HCT116 (cell line): ENCODE data around the gene HDAC8. TPM values are rescaled to one million over a fixed set of nuclear protein-coding genes. Genes with fewer than 3 reads are reported as not detected.

Experiments used
- ATAC-seq: fragments of 200-7000 bp; cut with Tn5 transposase; 2 replicates; pipeline ENCODE4 v1.9.1; 2020; ENCODE audit warnings: mild to moderate bottlenecking, moderate library complexity
- BruUV-seq: library from RNA; stranded (reverse); fragments of 400-500 nt; replicated peaks from 2 replicates; lab custom pipeline; 2021; lab: Mats Ljungman, UMichigan
- CTCF ChIA-PET: fragments of 300-600 bp; sonication (Branson Sonifier 250); formaldehyde crosslinking; loops from one replicate; lab custom pipeline; 2021; ENCODE audit warnings: antibody characterized with exemption; lab: Charles Lee
- POLR2A ChIA-PET: fragments of 300-600, 350-600 bp; sonication (Branson Sonifier 250); formaldehyde crosslinking; loops from one replicate; lab custom pipeline; 2021; ENCODE audit warnings: antibody characterized with exemption; lab: Charles Lee
- RAD21 ChIA-PET, 2 experiments: fragments of 300-600 bp; sonication (Branson Sonifier 250); formaldehyde crosslinking; loops; one replicate each; lab custom pipeline; 2023; ENCODE audit warnings: low total read pairs in 2 of 2; ENCODE audit not compliant: uncharacterized antibody in 2 of 2, unreplicated experiment in 2 of 2, low non-redundant PET in 1 of 2; lab: Charles Lee
- DNase-seq: peaks from one replicate; pipeline ENCODE4 v3.0.0-alpha.2; 2010; ENCODE audit warnings: low read depth, low spot score
- H2AFZ ChIP-seq: fragments of 200-600 bp; shearing (Covaris generic), sonication (generic); 2 replicates; pipeline ENCODE4 v1.6.1; 2017; ENCODE audit warnings: low read depth, mixed run types, mixed read lengths, antibody characterized with exemption, low read length; ENCODE audit not compliant: poor library complexity, severe bottlenecking
- H3K27ac ChIP-seq: 2 replicates; pipeline ENCODE4 v1.5.1; 2012; ENCODE audit warnings: low read depth, low read length
- H3K27me3 ChIP-seq: fragments of 200-600 bp; sonication (generic); 2 replicates; pipeline ENCODE4 v1.6.1; 2016; ENCODE audit warnings: mixed run types, low read length, mixed read lengths; ENCODE audit not compliant: insufficient read depth
- H3K36me3 ChIP-seq, 2 experiments: fragments of 200-500 bp in 1 of 2; fragments of 200-600 bp in 1 of 2; sonication (Bioruptor generic) in 1 of 2; sonication (generic) in 1 of 2; 2 replicates each; pipeline versions ENCODE4 v1.5.1 to v1.6.1; 2014 to 2016; ENCODE audit warnings: low read length in 2 of 2, inconsistent platforms in 1 of 2, mixed read lengths in 1 of 2, mixed run types in 1 of 2; ENCODE audit not compliant: insufficient read depth in 2 of 2, control insufficient read depth in 1 of 2
- H3K4me1 ChIP-seq, 2 experiments: fragments of 200-600 bp in 1 of 2; sonication (generic) in 1 of 2; 2 replicates each; pipeline versions ENCODE4 v1.5.1 to v1.6.1; 2012 to 2017; ENCODE audit warnings: low read length in 2 of 2, inconsistent platforms in 1 of 2, mild to moderate bottlenecking in 1 of 2, mixed read lengths in 1 of 2, mixed run types in 1 of 2, moderate library complexity in 1 of 2; ENCODE audit not compliant: insufficient read depth in 2 of 2, control insufficient read depth in 1 of 2
- H3K4me2 ChIP-seq: fragments of 200-600 bp; sonication (generic); 2 replicates; pipeline ENCODE4 v1.6.1; 2017; ENCODE audit warnings: mixed run types, low read length, mixed read lengths
- H3K4me3 ChIP-seq, 2 experiments: fragments of 200-600 bp in 1 of 2; sonication (generic) in 1 of 2; replicated peaks in 1 of 2; 2 replicates each; pipeline ENCODE4 v1.5.1; 2011 to 2016; ENCODE audit warnings: low read length in 2 of 2, control low read depth in 1 of 2, low read depth in 1 of 2, mild to moderate bottlenecking in 1 of 2, mixed read lengths in 1 of 2, mixed run types in 1 of 2
- H3K79me2 ChIP-seq: fragments of 200-600 bp; sonication (generic); 2 replicates; pipeline ENCODE4 v1.6.1; 2017; ENCODE audit warnings: mild to moderate bottlenecking, mixed run types, low read length, moderate library complexity, mixed read lengths; ENCODE audit not compliant: insufficient read depth
- H3K9ac ChIP-seq: fragments of 200-600 bp; sonication (generic); 2 replicates; pipeline ENCODE4 v1.6.1; 2016; ENCODE audit warnings: low read length, mixed read lengths
- H3K9me2 ChIP-seq: fragments of 200-600 bp; sonication (generic), shearing (Covaris generic); 2 replicates; pipeline ENCODE4 v1.6.1; 2017; ENCODE audit warnings: mixed run types, mild to moderate bottlenecking, moderate library complexity; ENCODE audit not compliant: insufficient read depth
- H3K9me3 ChIP-seq, 2 experiments: fragments of 200-500 bp in 1 of 2; fragments of 200-600 bp in 1 of 2; sonication (Bioruptor generic) in 1 of 2; sonication (generic) in 1 of 2; 2 replicates each; pipeline ENCODE4 v1.6.1; 2014 to 2017; ENCODE audit warnings: low read length in 2 of 2, mixed read lengths in 2 of 2, inconsistent platforms in 1 of 2, low read depth in 1 of 2, mild to moderate bottlenecking in 1 of 2, mixed run types in 1 of 2, moderate library complexity in 1 of 2; ENCODE audit not compliant: control insufficient read depth in 1 of 2, insufficient read depth in 1 of 2
- H4K20me1 ChIP-seq: fragments of 200-600 bp; sonication (generic), shearing (Covaris generic); 2 replicates; pipeline ENCODE4 v1.6.1; 2017; ENCODE audit warnings: mixed run types, mild to moderate bottlenecking, moderate library complexity; ENCODE audit not compliant: insufficient read depth
- ATF3 ChIP-seq: IDR thresholded peaks from 2 replicates; pipeline ENCODE4 v1.6.1; 2012
- CBX3 ChIP-seq: IDR thresholded peaks from 2 replicates; pipeline ENCODE4 v1.6.1; 2012; ENCODE audit warnings: low read depth
- CEBPB ChIP-seq: IDR thresholded peaks from 2 replicates; pipeline ENCODE4 v1.6.1; 2012; ENCODE audit warnings: low read depth
- EGR1 ChIP-seq: IDR thresholded peaks from 2 replicates; pipeline ENCODE4 v1.6.1; 2012; ENCODE audit warnings: low read depth
- ELF1 ChIP-seq: IDR thresholded peaks from 2 replicates; pipeline ENCODE4 v1.6.1; 2012; ENCODE audit warnings: low read depth, borderline replicate concordance
- EZH2phosphoT487 ChIP-seq: fragments of 200-600 bp; IDR thresholded peaks from 2 replicates; pipeline ENCODE4 v1.6.1; 2018; ENCODE audit warnings: antibody characterized with exemption, borderline replicate concordance
- FOSL1 ChIP-seq: IDR thresholded peaks from 2 replicates; pipeline ENCODE4 v1.6.1; 2012; ENCODE audit warnings: low read depth
- POLR2A ChIP-seq: IDR thresholded peaks from 2 replicates; pipeline ENCODE4 v1.7.0; 2011; ENCODE audit warnings: borderline replicate concordance; ENCODE audit not compliant: insufficient read depth, insufficient read length; ENCODE audit errors: extremely low read depth
- POLR2AphosphoS5 ChIP-seq: IDR thresholded peaks from 2 replicates; pipeline ENCODE4 v1.6.1; 2011; ENCODE audit warnings: mild to moderate bottlenecking, low read depth, low read length, moderate library complexity
- RAD21 ChIP-seq: IDR thresholded peaks from 2 replicates; pipeline ENCODE4 v1.6.1; 2012; ENCODE audit warnings: low read depth, mild to moderate bottlenecking
- REST ChIP-seq: IDR thresholded peaks from 2 replicates; pipeline ENCODE4 v1.6.1; 2012; ENCODE audit warnings: low read depth
- SIN3A ChIP-seq: IDR thresholded peaks from 2 replicates; pipeline ENCODE4 v1.6.1; 2012; ENCODE audit warnings: low read depth
- SP1 ChIP-seq: IDR thresholded peaks from 2 replicates; pipeline ENCODE4 v1.6.1; 2012; ENCODE audit warnings: low read depth
- SRF ChIP-seq: IDR thresholded peaks from 2 replicates; pipeline ENCODE4 v1.6.1; 2012; ENCODE audit warnings: low read depth
- TCF7L2 ChIP-seq: IDR thresholded peaks from 2 replicates; pipeline ENCODE4 v1.7.0; 2011; ENCODE audit warnings: borderline replicate concordance, inconsistent platforms; ENCODE audit not compliant: insufficient read depth, insufficient read length; ENCODE audit errors: extremely low read depth
- YY1 ChIP-seq: IDR thresholded peaks from 2 replicates; pipeline ENCODE4 v1.6.1; 2011; ENCODE audit warnings: low read length, low read depth, moderate library complexity, mild to moderate bottlenecking; ENCODE audit not compliant: insufficient replicate concordance; ENCODE audit errors: extremely low read depth
- ZBTB33 ChIP-seq: IDR thresholded peaks from 2 replicates; pipeline ENCODE4 v1.6.1; 2011; ENCODE audit warnings: mild to moderate bottlenecking, low read length, moderate library complexity; ENCODE audit not compliant: insufficient replicate concordance; ENCODE audit errors: extremely low read depth
- ZFX ChIP-seq: fragments of 450-650 bp; IDR thresholded peaks from 2 replicates; pipeline ENCODE4 v1.6.1; 2017
- ZNF274 ChIP-seq: fragments of 200-500 bp; sonication (Bioruptor generic); IDR thresholded peaks from 2 replicates; pipeline ENCODE4 v1.6.1; 2014; ENCODE audit warnings: mild to moderate bottlenecking, low read depth, low read length, inconsistent platforms
- intact Hi-C: fragments of 100-400 bp; cut with micrococcal nuclease; formaldehyde crosslinking; loops from 2 replicates; pipeline ENCODE4 v1.10.0; 2022
- total RNA-seq: library from RNA; stranded (reverse); gene quantifications from one replicate; pipeline ENCODE4 v1.2.1, GENCODE V29; 2021; ENCODE audit not compliant: unreplicated experiment
- TF ChIP-seq, protein P1 (sequence below): IDR thresholded peaks from 2 replicates; pipeline ENCODE4 v1.6.1; 2012

The HDAC8 gene
- total RNA-seq, 1 experiment from 2014 or later, result 24.1 TPM

DNA sequence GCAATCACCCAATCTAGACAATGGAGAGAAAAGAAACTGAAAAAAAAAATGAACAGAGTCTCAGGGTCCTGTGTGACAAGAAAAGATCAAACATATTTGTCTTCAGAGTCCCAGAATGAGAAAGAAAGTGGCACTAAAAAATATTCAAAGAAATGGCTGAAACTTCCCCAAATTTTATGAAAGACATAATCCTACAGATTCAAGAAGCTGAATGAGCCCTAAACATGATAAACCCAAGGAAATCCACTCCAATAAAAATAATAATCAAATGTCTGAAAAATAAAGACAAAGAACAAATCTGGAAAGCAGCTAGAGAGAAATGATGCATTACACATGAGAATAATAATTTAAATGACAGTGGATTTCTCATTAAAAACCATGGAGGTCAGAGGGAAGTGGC, 136.6 kb downstream of the HDAC8 start:
- Histone ChIP-seq H3K36me3 (no peaks in the 10 kb centered on the region), H3K4me3 (no peak overlapping the region), H3K9me2 (no peaks in the 10 kb centered on the region), H3K9me3 (no peaks in the 10 kb centered on the region), H3K79me2 (no peaks in the 10 kb centered on the region), H3K27ac (no peak overlapping the region), H3K27me3 (no peaks in the 10 kb centered on the region), H3K4me1 (no peaks in the 10 kb centered on the region), H3K4me2 (no peak overlapping the region), H3K9ac (no peak overlapping the region), H4K20me1 (no peaks in the 10 kb centered on the region), H2AFZ (no peak overlapping the region)
- ChIA-PET POLR2A (no interaction called here), CTCF (no interaction called here), RAD21 (no interaction called here)
- no TSS peak for BruUV-seq
- TF ChIP-seq ATF3 (no peak), REST (no peak), YY1 (no peak), ZNF274 (no peak), EGR1 (no peak), CBX3 (no peak), ZFX (no peak), SP1 (no peak), CEBPB (no peak), SIN3A (no peak), RAD21 (no peak), ZBTB33 (no peak), SRF (no peak), FOSL1 (no peak), POLR2AphosphoS5 (no peak), ELF1 (no peak), TCF7L2 (no peak), EZH2phosphoT487 (no peak), POLR2A (no peak)
- TF ChIP-seq, protein P1, sequence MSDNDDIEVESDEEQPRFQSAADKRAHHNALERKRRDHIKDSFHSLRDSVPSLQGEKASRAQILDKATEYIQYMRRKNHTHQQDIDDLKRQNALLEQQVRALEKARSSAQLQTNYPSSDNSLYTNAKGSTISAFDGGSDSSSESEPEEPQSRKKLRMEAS, result no peak
- intact Hi-C loops, result no loop called here
- no peak for DNase-seq
- ATAC-seq, result no peak
